Jurkat, Clone E6-1 (cell line): Measurements from ENCODE around the gene ST6GALNAC2. TPM values are rescaled to one million over a fixed set of nuclear protein-coding genes. Genes with fewer than 3 reads are reported as not detected.
"Not testable (repeated sequence)": the region's sequence is repeated elsewhere in the genome, so short reads cannot be mapped to it uniquely, and the experiment has no call there.

Experiments
- DNase-seq: peaks from one replicate; pipeline ENCODE4 v3.0.0-alpha.2; 2011; ENCODE audit warnings: low read depth, low spot score
- H3K4me3 ChIP-seq: 2 replicates; pipeline ENCODE4 v1.5.1; 2011; ENCODE audit warnings: mild to moderate bottlenecking, low read length, control low read depth, moderate library complexity
- polyA plus RNA-seq: library from polyadenylated mRNA; unstranded; fragments of >200 nt; gene quantifications from one replicate; pipeline ENCODE4 v1.2.1, GENCODE V29; 2012; ENCODE audit warnings: missing spikeins; ENCODE audit not compliant: insufficient read length, insufficient read depth

ST6GALNAC2 gene
- not detected for polyA plus RNA-seq

DNA sequence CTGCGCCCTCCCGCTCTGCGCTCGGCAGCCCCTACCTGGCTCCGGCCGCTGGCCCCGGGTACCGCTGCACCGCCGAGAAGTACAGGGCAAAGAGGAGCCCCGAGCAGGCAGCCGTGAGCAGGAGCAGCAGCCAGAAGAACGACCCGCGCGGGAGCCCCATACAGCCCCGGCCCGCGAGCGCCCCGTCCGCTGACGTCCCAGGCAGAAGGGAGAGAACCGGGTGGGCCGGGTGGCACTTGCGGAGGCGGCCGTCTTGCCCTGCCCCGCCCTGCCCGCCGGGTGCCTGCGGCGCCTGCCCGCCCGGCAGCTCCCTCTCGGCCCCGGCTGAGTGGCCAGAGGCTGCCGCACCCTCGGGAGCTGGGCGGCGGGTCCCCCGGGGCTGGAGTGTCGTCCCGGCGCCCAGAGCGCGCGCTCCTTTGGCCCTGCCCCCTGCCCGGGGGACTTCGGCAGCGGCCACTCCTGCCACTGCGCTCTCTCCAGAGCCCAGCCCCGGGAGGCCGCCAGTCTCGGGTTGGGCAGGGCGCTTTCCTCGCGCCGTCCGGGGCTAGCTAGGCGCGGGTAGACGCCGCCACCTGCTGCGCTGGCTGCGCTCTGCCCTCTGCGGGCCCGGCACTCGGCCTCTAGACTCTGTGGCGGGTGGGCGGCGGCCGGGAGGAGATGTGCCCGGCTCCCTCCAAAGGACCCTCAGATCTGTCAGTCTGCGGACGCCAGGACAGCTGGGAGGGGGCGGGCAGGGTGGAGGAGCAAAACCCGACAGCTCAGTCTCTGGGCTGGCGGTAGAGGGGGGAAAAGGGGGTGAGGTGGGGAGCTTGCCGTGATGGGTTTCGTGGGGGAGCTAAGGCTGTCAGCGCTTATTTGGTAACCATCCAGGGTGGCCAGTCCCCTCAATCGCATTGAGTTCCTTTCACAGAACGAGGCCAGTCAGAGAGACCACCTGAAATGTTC, at the start of gene ST6GALNAC2:
Gene ST6GALNAC2 (minus strand): TSS at position 212 of the 945 bp plus-strand sequence. CDS start 52 bp downstream, at position 160.
- no peak within 1 kb of the TSS for H3K4me3 ChIP-seq
- no peak for DNase-seq

DNA sequence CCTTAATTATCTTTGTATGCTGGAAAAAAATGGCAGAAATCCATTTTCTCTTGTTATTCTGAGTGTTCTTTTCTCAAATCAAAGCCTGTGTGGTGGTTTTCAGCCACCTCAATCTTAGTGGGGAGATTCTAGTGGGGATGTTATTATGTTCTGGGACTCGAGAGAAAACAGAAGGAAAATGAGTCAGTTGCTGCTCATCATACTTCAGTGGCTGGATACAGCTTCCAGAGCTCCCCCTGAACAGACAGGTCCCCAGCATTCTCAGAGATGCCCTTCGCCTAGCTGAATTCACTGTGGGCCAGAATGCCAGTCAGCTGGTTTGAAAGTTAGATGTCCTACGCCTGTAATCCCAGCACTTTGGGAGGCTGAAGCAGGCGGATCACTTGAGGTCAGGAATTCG, 49.4 kb upstream of the ST6GALNAC2 start:
- H3K4me3 ChIP-seq, result no peak overlapping the region
- DNase-seq, result no peak

DNA sequence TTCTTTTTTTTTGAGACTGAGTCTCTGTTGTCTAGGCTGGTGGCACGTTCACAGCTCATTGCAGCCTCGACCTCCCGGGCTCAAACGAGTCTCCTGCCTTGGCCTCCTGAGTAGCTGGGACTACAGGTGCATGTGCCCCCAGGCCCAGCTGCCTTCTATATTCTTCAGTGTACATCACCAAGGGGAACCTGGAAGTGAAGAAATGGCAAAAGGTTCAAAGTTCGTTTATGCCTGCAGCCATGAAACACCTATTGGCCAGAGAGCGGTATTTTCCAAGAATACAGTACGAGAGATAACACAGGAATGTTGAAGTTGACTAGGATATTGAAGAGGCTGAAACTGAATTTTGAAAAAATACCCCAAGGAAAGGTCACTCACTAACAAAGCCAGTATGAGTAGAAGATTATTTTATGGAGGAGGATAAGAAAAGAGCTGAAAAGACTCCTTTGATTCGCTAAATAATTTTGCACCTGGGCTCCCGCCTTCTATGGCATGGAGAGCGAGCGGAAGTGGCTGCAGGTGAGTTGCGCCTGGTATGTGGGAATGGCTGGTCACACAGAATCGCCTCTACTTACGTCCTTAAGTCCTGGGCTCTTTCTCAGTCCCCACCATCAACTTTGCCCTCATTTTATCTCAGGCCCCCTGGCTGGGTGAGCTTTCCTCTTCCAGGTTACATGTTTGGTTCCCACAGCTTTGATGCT, 48.1 kb upstream of the ST6GALNAC2 start:
- no peak overlapping the region for H3K4me3 ChIP-seq
- DNase-seq, result no peak

- no peak overlapping the region for H3K4me3 ChIP-seq
- DNase-seq, result no peak
Measured at GRCh38 chr17:76631821-76632565, 46.3 kb upstream of the ST6GALNAC2 start.

GRCh38 chr17:76630151-76630550, 44.5 kb upstream of the ST6GALNAC2 start:
- DNase-seq, result no peak
- H3K4me3 ChIP-seq, result no peak overlapping the region

DNA sequence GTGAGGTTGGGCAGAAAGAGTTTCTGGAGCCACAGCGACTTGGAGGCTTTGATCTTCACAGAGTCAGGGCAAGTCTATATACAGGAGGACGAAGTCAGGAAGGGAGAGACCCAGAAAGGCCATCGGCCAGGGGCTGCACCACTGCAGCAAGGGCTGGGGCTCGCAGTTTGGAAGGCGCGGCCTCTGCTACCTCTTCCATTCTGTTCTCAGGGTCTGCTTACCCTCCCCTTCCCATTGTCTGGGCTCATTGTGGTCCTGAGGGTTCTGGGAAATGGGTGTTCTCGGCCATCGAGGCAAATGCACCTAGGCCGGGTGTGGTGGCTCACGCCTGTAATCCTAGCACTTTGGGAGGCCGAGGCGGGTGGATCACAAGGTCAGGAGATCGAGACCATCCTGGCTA, 41.9 kb upstream of the ST6GALNAC2 start:
- no peak overlapping the region for H3K4me3 ChIP-seq
- no peak for DNase-seq

- no peak for DNase-seq
- no peak overlapping the region for H3K4me3 ChIP-seq
Measured at GRCh38 chr17:76626442-76626841, 40.8 kb upstream of the ST6GALNAC2 start.

- no peak overlapping the region for H3K4me3 ChIP-seq
- DNase-seq, result no peak
Measured at GRCh38 chr17:76625496-76625895, 39.8 kb upstream of the ST6GALNAC2 start.

- peak; percentile 36 for DNase-seq
- H3K4me3 ChIP-seq, result no peak overlapping the region
Measured at GRCh38 chr17:76623271-76624146, 37.8 kb upstream of the ST6GALNAC2 start.

- no peak for DNase-seq
- H3K4me3 ChIP-seq, result no peak overlapping the region
Measured at GRCh38 chr17:76617838-76618237, 32.2 kb upstream of the ST6GALNAC2 start.

DNA sequence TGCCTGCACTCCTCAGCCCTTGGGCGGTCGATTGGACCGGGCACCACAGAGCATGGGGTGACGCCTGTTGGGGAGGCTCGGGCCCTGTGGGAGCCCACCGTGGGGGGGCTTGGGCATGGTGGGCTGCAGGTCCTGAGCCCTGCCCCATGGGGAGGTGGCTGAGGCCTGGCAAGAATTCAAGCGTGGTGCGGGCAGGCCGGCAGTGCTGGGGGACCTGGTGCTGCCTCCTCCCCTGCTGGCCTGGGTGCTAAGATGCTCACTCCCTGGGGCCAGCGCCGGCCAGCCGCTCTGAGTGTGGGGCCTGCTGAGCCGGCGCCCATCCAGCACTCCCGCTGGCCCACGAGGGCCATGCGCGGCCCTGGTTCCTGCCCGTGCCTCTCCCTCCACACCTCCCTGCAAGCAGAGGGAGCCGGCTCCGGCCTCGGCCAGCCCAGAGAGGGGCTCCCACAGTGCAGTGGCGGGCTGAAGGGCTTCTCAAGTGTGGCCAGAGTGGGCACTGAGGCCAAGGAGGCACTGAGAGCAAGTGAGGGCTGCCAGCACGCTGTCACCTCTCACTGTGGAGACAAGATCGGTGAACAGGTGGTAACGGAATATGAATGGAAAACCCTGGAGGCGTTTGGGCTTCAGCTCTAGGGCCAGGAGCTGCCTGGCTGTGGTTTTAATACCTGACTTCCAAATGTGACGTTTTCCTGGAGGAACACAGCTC, 29.4 kb upstream of the ST6GALNAC2 start:
- H3K4me3 ChIP-seq, result no peak overlapping the region
- no peak for DNase-seq

DNA sequence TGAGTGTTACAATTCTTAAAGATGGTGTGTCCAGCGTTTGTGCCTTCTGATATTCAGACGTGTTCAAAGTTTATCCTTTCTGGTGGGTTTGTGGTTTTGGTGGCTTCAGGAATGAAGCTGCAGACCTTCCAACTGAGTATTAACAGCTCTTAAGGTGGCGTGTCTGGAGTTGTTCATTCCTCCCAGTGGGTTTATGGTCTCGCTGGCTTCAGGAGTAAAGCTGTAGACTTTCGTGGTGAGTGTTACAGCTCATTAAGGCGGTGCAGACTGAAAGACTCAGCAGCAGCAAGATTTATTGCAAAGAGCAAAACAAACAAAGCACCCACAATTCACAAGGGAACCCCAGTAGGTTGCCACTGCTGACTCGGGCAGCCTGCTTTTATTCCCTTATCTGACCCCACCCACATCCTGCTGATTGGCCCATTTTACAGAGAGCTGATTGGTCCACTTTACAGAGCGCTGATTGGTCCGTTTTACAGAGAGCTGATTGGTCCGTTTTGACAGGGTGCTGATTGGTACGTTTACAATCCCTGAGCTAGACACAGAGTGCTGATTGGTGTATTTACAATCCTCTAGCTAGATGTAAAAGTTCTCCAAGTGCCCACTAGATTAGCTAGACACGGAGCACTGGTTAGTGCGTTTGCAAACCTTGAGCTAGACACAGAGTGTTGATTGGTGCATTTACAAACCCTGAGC, 28.6 kb upstream of the ST6GALNAC2 start:
- DNase-seq, H3K4me3 ChIP-seq: not testable (repeated sequence)

GRCh38 chr17:76612977-76613851, 27.6 kb upstream of the ST6GALNAC2 start:
- no peak overlapping the region for H3K4me3 ChIP-seq
- no peak for DNase-seq

- DNase-seq, result no peak
- H3K4me3 ChIP-seq, result no peak overlapping the region
Measured at GRCh38 chr17:76612465-76612864, 26.8 kb upstream of the ST6GALNAC2 start.

- H3K4me3 ChIP-seq, result no peak overlapping the region
- DNase-seq, result no peak
Measured at GRCh38 chr17:76611758-76612157, 26.1 kb upstream of the ST6GALNAC2 start.

DNA sequence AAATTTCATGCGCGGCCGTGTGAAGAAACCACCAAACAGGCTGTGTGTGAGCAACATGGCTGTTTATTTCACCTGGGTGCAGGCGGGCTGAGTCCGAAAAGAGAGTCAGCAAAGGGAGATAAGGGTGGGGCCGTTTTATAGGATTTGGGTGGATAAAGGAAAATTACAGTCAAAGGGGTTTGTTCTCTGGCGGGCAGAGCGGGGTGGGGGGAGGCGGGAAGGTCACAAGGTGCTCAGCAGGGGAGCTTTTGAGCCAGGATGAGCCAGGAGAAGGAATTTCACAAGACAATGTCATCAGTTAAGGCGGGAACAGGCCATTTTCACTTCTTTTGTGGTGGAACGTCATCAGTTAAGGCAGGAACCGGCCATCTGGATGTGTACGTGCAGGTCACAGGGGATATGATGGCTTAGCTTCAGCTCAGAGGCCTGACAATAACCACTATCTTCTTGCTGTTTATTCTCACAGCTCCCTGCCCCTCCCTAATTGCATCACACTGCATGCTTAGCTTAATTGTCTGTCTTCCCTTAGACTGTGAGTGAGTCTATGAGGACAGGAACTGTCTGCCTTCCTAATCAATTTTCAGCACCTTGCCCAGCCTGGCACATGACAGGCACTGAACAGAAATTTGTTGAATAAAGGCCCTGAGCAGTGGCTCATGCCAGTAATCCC, 25.6 kb upstream of the ST6GALNAC2 start:
- not testable (repeated sequence) for H3K4me3 ChIP-seq, DNase-seq
